Stomach (tissue), 4 donors: ENCODE measurements around the gene KPNA5.
"Not testable (repeated sequence)": the region's sequence is repeated elsewhere in the genome, so short reads cannot be mapped to it uniquely, and the experiment has no call there.

Experiments used
- EP300 ChIP-seq: sonication (generic); formaldehyde crosslinking; IDR thresholded peaks from one replicate; pipeline ENCODE4 v1.6.1; 2017; ENCODE audit warnings: antibody characterized with exemption
- POLR2A ChIP-seq, 4 donors: fragments of 450-650 bp; IDR thresholded peaks; one replicate each; pipeline ENCODE4 v1.6.1; 2016; ENCODE audit warnings: antibody characterized with exemption in 4 of 4, control low read depth in 2 of 4, mild to moderate bottlenecking in 1 of 4, moderate library complexity in 1 of 4
- TF ChIP-seq, protein P1 (sequence below), 7 experiments: fragments of 450-650 bp in 4 of 7; fragments of 200-600 bp in 3 of 7; sonication (generic) in 3 of 7; IDR thresholded peaks; one replicate each; pipeline ENCODE4 v1.5.1; 2016 to 2019; ENCODE audit warnings: antibody characterized with exemption in 7 of 7, control low read depth in 2 of 7, mild to moderate bottlenecking in 1 of 7

DNA sequence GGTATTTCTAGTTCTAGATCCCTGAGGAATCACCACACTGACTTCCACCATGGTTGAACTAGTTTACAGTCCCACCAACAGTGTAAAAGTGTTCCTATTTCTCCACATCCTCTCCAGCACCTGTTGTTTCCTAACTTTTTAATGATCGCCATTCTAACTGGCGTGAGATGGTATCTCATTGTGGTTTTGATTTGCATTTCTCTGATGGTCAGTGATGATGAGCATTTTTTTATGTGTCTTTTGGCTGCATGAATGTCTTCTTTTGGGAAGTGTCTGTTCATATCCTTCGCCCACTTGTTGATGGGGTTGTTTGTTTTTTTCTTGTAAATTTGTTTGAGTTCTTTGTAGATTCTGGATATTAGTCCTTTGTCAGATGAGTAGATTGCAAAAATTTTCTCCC lies 12.3 kb downstream of the KPNA5 start:
- TF ChIP-seq, protein P1, sequence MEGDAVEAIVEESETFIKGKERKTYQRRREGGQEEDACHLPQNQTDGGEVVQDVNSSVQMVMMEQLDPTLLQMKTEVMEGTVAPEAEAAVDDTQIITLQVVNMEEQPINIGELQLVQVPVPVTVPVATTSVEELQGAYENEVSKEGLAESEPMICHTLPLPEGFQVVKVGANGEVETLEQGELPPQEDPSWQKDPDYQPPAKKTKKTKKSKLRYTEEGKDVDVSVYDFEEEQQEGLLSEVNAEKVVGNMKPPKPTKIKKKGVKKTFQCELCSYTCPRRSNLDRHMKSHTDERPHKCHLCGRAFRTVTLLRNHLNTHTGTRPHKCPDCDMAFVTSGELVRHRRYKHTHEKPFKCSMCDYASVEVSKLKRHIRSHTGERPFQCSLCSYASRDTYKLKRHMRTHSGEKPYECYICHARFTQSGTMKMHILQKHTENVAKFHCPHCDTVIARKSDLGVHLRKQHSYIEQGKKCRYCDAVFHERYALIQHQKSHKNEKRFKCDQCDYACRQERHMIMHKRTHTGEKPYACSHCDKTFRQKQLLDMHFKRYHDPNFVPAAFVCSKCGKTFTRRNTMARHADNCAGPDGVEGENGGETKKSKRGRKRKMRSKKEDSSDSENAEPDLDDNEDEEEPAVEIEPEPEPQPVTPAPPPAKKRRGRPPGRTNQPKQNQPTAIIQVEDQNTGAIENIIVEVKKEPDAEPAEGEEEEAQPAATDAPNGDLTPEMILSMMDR (IDR thresholded peaks at IDR 0.05): not testable (repeated sequence)
- TF ChIP-seq EP300; POLR2A (IDR thresholded peaks at IDR 0.05): not testable (repeated sequence)
